Measurements from ENCODE around the gene RAB3C.
"Not testable (repeated sequence)": the region's sequence is repeated elsewhere in the genome, so short reads cannot be mapped to it uniquely, and the experiment has no call there.

RAB3C gene

DNA sequence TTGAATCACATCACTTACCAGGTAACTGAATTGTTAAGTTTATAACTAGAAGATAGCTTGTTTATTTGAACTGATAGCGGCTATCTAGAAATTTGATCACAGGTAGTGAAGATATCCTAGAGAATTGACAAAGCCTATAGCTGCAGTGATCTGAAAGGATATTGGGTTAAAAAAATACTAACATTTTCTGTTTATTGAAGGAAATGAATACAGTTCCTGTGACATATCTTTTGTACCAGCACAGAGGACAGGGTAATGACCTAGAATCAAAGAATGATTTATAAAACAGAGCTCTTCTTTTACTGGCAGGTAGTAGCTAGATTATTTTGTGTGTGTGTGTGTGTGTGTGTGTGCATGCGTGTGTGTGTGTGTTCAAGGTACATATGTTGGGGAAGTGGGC, 94.8 kb downstream of the RAB3C start:
- no peak for DNase-seq (ENCODE audit: low read depth)

DNA sequence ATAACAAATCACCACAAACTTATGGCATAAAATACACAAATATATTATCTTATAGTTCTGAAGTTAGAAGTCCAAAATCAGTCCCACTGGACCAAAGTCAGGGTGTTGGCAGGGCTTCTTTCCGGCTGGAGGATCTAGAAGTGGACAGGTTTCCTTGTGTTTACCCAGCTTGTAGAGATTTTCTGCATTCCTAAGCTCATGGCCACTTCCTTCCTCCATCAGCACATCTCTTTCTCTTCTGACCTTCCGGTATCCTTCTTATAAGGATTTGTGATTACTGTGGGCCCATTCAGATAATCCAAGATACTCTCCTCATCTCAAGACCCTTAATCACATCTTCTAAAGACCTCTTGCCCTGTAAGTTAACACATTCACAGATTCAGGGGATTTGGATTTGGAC, 97.6 kb downstream of the RAB3C start:
- no peak for DNase-seq (ENCODE audit: low read depth)

DNA sequence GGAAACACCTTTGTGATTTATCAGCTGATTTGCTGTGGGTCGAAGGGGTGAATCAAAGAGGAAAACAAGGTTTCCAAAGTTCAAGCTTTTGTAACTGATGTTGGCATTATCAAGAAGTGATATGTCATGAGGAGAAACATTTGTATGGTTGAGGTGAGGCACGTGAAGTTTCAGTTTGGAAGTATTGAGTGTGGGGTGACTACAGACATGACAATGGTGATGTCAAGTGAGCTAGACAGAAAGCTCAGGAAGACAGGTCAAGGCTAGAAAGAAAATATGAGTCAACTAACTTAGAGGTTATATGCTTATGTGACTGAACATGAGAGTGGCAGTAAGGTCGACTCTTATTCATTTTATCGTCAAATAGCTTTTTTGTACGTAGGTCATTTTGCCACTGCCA, 99.1 kb downstream of the RAB3C start:
- no peak for DNase-seq (ENCODE audit: low read depth)

DNA sequence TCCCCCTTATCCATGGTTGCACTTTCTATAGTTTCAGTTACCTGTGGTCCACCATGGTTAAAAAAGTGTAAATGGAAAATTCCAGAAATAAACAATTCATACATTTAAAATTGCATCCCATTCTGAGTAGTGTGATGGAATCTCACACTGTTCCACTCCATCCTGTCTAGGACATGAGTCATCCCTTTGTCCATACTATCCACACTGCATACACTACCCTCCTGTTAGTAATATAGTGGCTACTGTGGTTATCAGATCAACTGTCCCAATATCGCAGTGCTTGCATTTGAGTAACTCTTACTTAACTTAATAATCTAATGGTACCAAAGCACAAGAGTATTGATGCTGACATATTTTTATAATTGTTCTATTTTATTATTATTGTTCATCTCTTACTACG, 100.7 kb downstream of the RAB3C start:
- DNase-seq (ENCODE audit: low read depth), result no peak

DNA sequence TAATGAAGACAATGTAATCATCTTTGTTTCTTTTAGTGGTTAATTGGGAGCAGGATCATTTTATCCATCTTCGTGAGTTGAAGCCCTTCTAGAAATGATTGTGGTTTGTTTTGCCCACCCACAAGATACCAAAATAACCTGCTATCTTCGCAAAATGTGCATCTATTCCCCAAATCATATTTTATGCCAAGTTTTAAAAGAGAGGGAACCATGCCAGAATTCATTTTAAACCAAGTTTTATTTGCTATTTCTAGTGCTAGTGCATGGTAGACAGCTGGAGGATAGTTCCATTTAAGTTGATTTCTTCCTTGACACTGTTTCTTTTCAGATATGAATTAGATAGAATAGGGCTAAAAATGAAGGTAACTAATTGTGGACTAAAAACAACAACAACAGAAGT, 104.2 kb downstream of the RAB3C start:
- no peak for DNase-seq (ENCODE audit: low read depth)

DNA sequence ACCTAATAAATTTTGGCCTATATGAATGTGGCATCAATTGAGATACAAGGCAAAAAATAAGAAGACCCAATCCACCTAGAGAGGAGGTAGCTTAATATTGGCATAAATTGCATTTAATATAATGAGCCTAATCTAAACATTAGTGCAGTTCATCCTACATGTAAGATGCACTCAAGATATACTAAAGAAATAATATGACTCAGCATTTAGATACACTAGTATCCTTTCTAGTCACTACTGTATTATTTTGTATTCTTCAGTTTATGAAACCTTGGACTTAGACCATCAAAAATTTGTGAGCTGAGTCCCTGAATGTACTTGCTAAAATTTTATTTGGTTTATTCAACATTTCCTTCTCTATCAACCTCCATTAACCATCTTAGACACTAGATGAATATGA, 104.7 kb downstream of the RAB3C start:
- DNase-seq (ENCODE audit: low read depth), result no peak

DNA sequence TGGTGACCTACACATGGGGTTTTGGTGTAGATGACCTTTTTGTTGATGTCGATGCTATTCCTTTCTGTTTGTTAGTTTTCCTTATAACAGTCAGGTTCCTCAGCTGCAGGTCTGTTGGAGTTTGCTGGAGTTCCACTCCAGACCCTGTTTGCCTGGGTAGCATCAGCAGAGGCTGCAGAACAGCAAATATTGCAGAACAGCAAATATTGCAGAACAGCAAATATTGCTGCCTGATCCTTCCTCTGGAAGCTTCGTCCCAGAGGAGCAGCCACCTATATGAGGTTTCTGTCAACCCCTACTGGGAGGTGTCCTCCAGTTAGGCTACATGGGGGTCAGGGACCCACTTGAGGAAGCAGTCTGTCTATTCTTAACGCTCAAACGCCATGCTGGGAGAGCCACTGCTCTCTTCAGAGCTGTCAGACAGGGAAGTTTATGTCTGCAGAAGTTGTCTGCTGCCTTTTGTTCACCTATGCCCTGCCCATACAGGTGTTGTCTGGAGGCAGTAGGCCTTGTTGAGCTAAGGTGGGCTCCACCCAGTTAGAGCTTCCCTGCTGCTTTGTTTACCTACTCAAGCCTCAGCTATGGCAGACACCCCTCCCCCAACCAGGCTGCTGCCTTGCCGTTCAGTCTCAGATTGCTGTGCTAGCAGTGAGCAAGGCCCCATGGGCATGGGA, 116.3 kb downstream of the RAB3C start:
- DNase-seq (ENCODE audit: low read depth), result not testable (repeated sequence)

DNA sequence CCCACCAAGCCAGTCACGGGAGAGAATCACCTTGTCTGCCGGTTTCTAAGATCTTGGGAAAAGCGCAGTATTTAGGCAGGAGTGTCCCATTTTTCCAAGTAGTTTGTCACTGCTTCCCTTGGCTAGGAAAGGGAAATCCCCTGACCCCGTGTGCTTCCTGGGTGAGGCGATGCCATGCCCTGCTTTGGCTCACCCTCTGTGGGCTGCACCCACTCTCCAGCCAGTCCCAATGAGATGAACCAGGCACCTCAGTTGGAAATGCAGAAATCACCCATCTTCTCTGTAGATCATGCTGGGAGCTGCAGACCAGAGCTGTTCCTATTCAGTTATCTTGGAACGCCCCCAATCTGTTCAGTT, 116.9 kb downstream of the RAB3C start:
- DNase-seq (ENCODE audit: low read depth), result no peak

DNA sequence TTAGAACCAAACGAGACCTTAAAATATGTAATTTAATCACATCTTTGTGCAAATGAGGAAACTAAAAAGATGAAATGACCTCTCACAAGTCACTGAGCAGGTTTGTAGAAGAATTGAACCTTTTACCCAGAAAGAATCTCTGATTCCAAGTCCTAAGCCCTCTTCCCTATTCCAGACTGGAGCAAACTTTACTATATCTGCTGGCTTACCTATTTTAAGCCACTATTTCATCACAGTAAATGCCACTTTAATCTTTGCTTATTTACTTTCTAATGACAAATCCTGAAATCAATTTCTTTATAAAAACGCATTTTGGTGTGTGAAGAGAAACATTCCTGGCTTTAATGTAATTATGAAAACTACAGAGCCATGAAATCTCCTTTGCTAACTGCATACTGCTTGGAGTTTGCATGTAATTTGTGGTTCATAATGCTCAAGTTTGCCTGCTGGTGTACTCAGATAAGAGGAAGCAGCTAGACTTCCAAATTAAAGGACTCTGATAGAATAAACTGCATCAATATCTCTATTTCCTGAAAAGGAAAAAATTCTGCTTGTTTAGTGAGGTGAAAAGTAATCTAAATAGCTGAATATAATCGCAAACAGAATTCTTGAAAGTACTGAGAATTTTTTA, 121.2 kb downstream of the RAB3C start:
- no peak for DNase-seq (ENCODE audit: low read depth)

DNA sequence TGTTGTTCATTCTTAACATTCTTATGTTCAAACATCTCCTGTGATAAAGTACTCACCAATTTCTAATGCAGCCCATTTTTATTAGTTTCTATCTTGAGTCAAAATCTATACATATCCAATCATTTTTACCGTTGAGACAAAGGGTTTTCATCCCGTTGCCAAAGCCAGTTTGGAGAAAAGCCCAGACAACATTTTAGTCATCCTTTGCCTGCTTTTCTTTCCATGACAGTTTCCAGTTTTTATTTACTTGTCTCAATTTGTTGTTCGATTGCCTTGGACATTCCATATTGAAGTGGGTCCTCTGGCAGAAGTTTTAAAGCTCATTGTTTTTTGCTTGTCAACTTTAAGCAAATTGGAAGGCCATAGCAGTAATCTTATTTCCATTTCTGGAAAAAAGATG, 123.9 kb downstream of the RAB3C start:
- no peak for DNase-seq (ENCODE audit: low read depth)

DNA sequence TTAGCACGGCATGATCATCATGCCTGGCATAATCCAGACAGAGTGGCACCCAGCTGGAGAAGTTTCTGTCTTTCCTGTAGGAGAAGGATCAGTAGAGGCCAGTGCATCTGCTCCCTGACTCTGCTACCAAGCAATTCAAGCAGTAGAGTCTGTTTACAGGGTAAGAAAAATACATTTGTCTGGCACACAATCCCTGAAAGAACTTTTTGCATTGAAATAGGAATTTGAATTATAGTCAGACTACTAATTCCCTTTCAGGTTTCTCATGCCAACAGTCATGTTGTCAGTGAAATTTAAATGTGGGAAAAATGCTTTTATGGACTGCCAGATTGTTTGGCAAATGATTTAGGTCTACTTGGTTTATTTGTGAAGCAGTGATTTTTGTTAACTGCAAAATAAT, 125.6 kb downstream of the RAB3C start:
- no peak for DNase-seq (ENCODE audit: low read depth)

DNA sequence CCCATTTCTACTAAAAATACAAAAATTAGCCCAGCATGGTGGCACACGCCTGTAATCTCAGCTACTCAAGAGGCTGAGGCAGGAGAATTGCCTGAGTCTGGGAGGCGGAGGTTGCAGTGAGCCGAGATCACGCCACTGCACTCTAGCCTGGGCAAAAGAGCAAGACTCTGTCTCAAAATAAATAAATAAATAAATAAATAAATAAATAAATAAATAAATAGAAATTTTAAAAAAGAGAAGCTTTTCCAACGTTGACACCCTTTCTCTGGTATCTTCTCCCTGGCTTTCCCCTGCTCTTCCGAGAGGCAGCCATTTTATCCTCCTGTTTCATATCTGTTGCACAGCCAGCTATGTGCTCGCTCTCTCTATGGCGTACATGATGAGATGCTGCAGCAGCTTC, 127.5 kb downstream of the RAB3C start:
- not testable (repeated sequence) for DNase-seq (ENCODE audit: low read depth)

DNA sequence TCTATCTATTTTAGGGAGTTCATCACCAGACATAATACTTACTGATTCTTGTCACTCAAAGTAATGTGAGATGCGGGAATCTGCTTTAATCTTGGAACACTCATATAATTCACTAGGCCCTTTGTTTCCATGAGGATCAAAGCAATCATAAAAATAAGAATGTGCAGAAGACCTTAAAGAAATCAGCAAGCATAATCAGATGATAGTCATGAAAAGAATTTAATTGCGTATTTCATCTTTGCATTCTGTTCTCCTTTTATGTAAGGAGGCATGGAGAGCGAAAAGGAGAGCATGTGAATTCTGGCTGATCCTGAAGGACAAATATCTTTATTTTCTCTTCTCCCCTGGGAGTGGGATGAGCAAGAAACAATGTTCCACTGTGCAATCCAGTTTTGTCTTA, 128.0 kb downstream of the RAB3C start:
- DNase-seq (ENCODE audit: low read depth), result no peak

DNA sequence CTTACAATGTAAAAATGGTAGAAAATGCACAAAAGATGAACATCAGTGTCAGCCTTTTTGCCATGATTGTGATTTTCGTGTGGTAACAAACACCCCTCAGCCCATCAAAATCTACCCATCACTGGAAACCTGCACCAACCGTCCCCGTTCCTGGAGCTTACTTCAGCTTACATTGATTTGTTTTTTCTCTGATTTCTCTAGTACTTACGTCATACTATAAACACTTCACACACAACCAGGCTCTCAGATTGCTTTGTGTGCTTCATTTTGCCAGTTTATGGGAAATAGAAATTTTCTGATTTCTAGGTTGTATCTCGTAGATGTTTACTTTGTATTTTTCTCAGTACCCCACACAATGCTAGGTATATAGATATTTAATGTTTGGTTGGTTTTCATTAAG, 129.1 kb downstream of the RAB3C start:
- no peak for DNase-seq (ENCODE audit: low read depth)

DNA sequence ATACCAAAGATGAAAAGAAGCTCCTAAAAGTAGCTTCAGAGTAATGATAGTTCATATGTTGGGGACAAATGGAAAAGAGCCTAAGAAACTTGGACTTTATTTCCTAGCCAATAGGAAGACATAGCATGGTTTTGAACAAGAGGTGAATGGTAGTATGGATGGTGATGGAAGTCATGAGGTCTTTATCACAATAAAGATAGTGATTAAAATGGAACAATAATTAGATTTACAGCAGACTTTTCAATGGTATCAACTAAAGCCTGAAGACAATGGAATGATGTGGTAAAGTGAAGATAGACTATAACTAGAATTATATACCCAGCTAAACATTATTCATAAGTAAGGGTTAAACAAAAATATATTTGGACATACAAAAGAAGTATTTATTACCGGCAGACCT, 131.2 kb downstream of the RAB3C start:
- DNase-seq (ENCODE audit: low read depth), result no peak

DNA sequence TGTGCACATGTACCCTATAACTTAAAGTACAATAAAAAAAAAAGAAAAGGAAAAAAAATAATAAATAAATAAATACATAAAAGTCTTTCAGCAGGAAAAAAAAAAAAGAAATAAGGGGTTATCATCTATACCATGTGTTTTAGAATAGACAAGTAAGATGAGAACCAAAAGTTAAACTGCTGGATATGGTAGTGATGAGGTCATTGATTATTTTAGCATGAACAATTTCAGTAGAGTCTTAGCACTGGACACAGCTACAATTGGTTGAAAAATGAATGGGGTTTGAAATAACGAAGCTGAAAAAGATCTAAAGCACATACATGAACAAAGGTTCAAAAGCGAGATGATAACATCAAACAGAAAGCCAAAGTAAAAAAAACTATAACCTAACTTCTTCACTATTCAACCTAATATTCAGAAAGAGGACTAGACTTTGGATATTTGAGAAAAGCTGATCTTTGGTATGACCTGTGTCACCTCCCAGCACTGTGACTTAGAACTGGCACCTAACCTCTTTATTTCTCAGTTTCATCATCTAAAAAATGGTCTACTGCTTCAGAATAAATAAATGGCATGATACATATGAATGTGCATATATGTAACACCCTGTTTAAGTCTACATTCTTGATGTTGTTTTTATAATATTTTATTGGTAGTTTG, 133.3 kb downstream of the RAB3C start:
- DNase-seq (ENCODE audit: low read depth), result no peak

DNA sequence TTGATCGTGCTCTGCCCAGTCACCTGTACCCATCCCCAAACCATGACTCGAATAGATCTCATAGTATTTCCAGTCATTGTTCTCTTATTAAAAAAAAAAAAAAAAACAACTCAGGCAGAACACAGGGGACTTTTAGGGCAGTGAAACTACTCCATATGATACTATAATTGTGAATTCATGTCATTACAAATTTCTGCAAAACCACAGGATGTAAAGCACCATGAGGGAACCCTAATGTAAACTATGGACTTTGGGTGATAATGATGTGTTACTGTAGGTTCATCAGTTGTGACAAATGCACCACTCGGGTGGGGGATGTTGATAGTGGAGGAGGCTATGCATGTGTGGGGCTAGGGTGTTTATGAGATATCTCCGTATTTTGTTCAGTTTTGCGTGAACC, 133.8 kb downstream of the RAB3C start:
- no peak for DNase-seq (ENCODE audit: low read depth)

DNA sequence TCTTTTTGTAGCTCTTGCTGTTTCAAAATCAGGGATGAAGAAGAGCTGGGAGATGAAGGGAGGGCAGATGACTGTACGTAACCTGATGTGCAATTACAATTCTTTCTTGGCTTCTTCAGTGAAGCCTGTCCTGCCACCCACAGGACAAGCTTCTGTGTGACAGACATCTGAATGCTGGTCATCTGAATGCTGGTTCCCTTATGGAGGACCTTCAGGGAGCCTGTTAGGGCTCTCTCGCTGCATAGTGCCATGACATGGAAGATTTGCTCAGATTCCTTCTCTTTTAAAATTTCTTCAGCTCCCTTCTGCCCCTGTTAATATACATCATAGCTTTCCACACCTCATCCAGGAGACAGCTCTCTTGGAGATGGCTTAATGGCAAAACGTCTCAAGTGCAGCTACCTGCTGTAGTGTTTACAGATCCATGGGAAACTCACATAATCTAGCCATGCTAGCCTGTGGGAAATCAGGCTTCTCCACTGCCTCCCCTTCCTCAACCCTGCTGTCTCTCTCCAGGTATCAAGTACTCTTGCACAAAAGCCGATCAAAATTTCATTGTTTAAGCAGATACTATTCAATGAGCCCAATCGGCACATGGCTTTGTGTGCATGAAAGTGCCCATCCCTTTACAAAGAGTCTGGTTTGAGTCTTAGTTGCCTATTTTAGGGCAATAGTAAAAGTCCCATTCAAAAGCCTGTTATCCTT, 134.6 kb downstream of the RAB3C start:
- no peak for DNase-seq (ENCODE audit: low read depth)

DNA sequence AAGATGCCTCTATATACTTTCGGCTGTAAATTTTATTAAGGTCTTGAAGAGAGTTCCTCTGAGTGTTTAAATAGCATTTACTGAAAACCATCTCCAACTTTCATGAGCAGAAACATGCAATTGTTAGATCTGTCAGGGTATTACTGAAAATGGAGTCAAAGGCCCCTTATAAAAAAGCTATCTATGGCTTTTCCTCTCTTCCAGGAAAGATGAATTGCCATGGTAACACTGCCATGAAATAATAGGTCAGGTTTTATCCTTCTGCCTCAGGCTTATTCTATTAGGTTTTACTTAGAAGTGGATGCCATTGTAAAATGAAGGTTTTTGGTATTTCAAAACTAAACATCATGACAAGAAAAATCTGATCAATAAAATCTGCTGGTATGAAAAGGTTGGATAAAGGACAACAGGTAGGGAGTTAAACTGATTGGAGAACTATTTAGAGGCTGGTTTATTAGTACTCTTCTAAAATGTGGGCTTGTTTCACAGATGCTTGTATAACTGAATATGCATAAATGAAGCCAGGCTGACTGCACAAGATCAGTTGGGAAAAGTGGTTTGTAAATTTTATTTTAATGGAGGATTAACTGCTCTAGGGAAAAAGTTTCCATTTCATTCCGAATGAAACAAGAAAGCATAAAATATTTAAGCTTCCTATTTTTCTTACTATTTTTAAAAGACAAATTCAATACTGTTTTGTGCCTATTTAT, 135.5 kb downstream of the RAB3C start:
- DNase-seq (ENCODE audit: low read depth), result no peak

DNA sequence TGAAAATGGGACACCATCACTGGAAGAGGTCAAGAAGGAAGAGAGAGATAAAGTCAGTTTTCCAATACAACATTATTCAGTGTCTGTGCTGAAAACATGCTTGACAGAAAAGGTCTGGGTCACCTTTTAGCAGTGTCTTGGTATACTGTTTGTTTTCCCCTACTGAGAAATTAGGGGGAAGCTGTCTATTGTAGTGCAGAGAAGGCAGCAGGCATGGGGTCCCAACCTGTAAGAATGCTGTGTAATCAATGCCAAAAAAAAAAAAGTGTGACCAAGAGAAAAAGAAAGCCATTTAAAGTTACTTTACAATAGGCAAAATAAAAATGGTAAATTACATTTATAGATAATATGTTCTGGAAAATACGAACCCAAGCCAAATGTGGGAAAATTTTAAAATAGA, 139.3 kb downstream of the RAB3C start:
- no peak for DNase-seq (ENCODE audit: low read depth)

DNA sequence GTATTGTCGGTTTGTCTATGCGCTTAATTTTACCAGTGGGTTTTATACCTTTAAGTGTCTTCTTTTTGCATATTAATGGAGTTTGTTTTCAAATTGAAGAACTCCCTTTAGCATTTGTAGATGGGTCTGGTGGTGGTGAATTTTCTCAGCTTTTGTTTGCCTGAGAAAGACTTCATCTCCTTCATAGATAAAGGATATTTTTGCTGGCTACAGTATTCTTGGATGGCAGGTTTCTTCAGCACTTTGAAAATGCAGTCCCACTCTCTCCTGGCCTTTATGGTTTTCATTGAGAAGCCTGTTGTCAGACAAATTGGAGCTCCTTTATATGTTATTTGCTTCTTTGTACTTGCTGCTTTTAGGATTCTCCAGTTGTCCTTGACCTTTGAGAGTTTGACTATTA, 142.1 kb downstream of the RAB3C start:
- DNase-seq (ENCODE audit: low read depth), result no peak

DNA sequence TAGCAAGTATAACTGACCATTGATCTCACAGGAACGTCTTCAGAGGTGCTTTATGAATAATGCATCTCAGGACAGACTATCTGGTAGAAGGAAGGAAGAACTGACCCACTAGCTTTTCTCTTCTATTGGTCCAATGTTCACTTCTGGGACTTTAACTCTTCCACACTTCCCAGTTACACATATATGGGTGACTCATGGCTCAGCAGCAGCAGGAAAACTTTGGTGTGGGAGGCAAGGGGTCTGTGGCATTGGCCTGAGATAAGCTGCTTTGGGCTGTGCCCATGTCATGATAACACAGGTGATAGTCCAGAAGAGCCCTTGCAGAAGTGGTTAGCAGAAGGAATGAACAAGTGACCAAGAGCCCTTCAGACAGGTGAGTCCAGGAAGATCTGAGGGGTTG, 148.8 kb downstream of the RAB3C start:
- DNase-seq (ENCODE audit: low read depth), result no peak

DNA sequence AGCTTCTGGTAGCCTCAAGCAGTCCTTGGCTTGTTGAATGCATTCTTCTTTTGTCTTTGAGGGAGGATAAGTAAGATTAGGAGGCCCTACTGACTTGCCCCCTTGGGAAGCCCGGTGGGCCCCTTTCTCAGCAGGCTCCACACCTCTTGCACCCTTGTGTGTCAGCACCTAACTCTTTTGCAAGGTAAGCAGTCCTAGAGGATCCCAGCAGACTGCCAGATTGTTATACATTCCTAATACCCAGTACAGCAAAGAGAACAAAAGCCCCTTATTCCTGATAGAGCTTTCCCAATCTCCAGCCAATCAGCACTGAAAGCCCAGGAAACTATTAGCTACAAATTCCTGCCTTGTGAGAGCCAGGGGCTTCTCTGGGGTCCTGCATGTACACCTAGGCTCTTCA, 152.8 kb downstream of the RAB3C start:
- DNase-seq (ENCODE audit: low read depth), result no peak
